Eye (tissue), 1 donor: ENCODE measurements around the gene HEXIM1.

Experiments used
- DNase-seq: peaks from one replicate; pipeline ENCODE4 v3.0.0-alpha.2; 2015

HEXIM1 gene

GRCh38 chr17:45147581-45148182, 593 bp upstream of the HEXIM1 start:
- DNase-seq: peak; percentile 98

DNA sequence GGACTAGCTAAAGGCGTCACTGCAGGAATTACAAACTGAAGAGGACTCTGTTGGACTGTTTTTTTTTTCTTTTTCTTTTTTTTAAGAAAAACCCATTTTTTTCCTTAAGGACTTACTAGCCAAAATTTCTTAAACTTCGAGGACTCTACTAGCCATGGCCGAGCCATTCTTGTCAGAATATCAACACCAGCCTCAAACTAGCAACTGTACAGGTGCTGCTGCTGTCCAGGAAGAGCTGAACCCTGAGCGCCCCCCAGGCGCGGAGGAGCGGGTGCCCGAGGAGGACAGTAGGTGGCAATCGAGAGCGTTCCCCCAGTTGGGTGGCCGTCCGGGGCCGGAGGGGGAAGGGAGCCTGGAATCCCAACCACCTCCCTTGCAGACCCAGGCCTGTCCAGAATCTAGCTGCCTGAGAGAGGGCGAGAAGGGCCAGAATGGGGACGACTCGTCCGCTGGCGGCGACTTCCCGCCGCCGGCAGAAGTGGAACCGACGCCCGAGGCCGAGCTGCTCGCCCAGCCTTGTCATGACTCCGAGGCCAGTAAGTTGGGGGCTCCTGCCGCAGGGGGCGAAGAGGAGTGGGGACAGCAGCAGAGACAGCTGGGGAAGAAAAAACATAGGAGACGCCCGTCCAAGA, 878 bp downstream of the HEXIM1 start:
- DNase-seq: peak; percentile 96

DNA sequence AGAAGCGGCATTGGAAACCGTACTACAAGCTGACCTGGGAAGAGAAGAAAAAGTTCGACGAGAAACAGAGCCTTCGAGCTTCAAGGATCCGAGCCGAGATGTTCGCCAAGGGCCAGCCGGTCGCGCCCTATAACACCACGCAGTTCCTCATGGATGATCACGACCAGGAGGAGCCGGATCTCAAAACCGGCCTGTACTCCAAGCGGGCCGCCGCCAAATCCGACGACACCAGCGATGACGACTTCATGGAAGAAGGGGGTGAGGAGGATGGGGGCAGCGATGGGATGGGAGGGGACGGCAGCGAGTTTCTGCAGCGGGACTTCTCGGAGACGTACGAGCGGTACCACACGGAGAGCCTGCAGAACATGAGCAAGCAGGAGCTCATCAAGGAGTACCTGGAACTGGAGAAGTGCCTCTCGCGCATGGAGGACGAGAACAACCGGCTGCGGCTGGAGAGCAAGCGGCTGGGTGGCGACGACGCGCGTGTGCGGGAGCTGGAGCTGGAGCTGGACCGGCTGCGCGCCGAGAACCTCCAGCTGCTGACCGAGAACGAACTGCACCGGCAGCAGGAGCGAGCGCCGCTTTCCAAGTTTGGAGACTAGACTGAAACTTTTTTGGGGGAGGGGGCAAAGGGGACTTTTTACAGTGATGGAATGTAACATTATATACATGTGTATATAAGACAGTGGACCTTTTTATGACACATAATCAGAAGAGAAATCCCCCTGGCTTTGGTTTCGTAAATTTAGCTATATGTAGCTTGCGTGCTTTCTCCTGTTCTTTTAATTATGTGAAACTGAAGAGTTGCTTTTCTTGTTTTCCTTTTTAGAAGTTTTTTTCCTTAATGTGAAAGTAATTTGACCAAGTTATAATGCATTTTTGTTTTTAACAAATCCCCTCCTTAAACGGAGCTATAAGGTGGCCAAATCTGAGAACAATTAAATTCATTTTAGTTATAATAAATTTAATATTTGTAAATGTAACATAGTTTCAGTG, 1.7 kb downstream of the HEXIM1 start:
- DNase-seq: peak; percentile 83

DNA sequence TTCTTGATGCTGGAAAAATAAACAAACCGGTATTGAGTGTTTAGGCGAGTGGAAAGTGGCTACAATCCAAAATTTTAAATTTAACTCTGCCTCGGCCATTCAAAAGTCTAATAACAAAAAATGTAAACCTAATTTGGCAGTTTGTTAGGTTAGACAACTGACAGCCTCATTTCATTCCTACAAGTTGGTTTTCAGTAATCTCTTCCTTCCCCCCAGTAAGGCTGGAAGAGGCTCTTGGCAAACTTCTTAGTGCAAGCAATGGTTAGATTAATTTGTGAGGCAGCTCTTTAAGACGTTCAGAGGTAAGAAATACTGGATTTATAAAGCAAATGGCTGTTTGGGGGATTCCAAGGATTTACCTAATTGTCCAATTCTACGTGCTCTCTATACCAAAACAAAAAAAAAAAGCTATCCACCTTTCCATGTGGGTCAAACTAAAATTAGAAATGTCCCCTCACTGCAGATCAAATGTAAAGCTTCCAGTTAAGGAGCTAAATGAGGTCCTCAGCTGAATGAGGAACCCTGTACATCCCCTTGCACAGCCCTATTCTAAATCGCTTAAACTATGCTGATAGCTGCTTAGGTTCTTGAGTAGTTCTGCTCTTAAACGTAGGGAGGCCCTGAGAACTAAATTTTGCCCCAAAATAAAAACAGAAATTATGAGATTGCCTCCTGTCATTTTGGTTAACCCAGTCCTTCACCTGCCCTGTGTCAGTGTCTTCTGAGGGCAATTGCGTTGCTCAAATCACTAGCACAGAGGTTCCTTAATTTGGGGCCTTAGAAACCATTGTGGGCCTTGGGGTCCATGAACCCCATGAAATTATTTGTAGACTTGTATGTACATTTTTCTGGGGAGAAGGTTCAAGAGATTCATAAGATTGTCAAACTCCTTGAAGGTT, 2.9 kb downstream of the HEXIM1 start:
- DNase-seq: peak; percentile 48

GRCh38 chr17:45155029-45155428, 6.8 kb downstream of the HEXIM1 start:
- no peak for DNase-seq

DNA sequence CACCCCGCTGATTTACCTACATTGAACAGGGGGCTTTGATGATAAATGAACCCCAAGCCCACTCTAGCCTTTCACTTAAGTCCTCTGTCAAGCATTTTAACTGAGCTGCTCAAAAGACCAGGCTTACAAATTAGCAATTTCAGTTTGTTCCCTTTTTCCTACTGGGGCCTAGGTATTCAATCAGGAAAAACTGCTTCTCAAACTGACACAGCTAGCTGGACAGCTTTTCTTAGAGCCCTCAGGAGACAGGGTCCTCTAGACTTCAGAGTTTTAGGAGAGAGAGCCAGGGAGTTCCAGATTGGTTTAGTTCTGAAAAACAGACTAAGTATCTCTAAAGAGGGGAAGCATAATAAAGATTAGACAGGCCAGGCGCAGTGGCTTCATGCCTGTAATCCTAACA, 7.2 kb downstream of the HEXIM1 start:
- no peak for DNase-seq

DNA sequence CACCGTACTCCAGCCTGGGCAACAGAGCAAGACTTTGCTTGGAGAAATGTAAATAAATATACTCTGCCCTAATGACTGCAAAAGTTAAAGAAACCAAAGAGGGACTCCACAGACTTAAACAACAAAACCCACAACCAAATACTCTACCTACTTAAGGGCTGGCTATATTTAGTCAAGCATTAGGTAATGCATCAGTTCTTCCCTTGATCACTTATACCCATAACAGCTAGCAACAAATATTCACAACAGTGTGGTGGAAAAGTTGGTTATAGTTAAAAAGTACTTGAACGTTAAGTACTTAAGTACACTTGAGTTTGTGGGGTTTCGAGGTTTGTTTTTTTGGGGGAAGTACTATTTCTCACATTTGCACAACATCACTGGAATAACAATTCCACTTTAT, 8.0 kb downstream of the HEXIM1 start:
- no peak for DNase-seq

DNA sequence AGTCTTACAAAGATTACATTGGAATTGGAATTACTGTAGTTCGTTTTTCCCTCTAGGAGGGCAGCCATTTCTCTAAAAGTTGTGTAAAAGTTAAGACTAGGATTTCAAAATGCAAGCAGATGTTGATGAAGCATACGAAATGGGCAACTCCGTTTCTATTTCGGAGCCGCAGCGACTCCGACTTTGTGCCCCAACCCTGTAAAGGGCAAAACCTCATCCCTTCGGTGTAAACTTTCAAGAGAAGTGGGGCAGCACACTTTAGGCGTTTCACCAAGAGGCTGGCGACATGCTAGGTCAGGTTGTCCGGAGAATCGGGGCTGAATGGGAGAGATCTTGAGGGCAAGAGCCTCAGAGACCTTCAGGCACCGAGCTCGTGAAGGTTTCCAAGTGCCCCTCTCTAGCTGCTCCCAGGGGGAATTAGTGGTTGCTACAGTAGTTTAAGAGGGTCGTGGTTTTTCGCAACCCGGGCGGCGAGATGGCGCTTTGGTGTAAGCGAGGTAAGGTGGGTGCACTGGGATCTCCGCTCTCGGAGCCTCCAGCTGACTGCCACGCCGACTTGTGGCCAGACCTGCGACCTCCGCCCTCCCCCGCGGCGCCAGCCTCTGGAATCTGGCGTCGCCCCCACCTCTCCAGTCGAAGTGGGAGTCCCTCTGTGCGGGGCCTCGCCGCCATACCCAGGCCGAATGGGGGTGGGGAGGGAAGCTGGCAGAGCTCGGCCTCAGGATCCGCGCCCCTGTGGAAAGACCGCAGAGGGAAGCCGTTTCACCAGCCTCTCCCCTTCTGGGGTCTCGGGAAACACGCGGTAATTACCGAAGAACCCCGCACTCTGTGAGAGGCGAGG, 12.4 kb downstream of the HEXIM1 start:
- peak; percentile 94 for DNase-seq

DNA sequence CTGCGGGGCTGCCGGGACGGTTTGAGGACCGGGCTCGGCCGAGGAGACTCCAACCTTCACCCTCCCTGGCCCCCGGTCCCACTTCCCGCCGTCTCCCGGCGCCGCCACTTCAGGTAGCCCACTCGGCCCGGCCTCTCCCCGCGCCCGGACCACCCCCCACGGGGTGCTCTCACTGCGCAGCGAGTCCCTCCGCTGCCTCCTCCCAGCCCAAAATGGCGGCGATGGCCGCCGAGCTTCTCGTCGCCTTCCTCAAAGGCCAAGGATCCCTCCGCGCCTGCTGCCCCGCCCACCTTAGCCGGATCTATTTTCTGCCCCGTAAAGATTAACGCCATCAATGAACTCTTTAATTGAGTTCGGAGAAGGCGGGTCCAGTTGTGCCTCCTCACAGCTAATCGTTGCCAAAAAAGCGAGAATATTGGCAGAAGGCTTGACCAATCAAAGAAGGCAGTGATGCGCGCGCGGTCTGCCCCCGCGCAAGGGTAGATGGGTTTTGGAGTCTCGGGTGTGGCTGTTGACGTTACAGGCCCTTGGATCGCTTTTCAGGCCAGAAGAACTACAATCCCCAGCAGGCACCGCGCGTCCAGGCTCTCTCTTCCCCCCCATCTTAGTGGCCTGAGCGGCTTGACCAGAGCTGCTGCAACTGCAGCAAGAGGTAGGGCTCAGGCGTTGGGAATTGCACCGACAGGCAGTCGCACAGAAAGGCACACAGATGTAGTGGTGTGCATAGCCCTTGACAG, 13.2 kb downstream of the HEXIM1 start, which contains the start of gene HEXIM2:
TSS of gene HEXIM2 (plus strand) at position 588 of the 737 bp plus-strand sequence. CDS start 919 bp downstream, outside the sequence.
- peak; percentile 100 for DNase-seq

DNA sequence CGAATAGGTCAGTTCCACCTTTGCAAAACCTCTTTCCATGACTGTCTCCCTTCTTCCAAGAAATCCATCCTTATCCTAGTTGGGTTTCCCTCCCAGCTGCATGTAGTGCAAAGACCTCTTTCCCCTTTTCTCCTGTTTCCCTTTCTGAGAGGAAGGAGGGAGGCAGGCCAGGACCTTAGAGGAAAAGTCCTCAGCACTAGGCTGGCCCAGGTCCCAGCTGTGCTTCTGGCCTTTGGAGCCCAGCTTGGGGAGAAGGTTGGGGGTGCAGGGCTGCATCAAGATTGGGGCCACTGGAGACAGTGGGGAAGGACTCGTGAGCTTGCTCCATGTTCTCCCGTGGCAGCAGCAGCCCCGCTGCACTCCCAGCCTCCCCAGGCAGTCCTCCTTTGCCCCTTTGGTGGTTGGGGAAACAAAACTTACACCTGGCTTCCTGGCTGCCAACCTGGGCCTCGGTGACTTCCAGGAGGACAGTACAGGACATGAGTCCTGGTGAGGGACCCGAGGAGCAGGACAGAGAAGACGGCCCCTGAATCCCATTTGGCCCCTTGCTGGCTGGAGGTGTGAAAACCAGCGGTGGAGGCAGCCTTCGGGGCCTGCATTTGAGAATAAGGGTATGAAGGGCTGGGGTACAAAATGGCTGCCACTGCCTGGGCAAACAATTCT, 13.9 kb downstream of the HEXIM1 start:
- DNase-seq: no peak

DNA sequence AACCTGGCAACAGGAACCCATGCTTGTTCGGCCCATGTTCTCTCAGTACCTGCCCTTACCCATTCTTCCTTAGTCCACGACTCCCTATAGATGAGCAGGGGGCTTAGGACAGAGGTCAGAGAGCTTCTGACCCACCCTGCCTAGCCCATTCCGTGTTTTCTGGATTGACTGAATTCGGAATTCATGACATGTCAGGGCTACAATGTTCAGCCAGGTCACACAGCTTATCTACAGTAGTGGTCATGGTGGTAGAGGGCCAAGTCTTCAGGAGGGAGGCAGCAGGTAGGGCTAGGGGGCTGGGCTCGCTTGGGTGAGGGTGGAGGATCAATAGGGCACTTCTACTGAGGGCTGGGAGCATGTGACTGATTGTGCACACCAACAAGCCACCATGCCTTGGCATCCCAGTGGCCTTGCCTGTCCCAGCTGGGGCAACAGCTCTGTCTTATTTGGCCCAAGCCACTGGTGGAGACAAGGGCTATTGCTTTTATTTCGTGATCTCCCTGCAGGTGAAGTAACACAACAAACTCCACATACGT, 16.5 kb downstream of the HEXIM1 start:
- DNase-seq: no peak

DNA sequence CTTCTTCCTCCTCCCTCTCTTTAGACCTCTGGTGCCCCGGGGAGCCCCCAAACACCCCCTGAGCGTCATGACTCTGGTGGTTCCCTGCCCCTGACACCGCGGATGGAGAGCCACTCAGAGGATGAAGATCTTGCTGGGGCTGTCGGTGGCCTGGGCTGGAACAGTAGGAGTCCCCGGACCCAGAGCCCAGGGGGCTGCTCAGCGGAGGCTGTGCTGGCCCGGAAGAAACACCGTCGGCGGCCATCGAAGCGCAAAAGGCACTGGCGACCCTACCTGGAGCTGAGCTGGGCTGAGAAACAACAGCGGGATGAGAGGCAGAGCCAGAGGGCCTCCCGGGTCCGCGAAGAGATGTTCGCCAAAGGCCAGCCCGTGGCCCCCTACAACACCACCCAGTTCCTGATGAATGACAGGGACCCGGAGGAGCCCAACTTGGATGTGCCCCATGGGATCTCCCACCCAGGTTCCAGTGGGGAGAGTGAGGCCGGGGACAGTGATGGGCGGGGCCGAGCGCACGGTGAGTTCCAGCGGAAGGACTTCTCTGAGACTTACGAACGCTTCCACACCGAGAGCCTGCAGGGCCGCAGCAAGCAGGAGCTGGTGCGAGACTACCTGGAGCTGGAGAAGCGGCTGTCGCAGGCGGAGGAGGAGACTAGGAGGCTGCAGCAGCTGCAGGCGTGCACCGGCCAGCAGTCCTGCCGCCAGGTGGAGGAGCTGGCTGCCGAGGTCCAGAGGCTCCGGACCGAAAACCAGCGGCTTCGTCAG, 20.9 kb downstream of the HEXIM1 start:
- no peak for DNase-seq

DNA sequence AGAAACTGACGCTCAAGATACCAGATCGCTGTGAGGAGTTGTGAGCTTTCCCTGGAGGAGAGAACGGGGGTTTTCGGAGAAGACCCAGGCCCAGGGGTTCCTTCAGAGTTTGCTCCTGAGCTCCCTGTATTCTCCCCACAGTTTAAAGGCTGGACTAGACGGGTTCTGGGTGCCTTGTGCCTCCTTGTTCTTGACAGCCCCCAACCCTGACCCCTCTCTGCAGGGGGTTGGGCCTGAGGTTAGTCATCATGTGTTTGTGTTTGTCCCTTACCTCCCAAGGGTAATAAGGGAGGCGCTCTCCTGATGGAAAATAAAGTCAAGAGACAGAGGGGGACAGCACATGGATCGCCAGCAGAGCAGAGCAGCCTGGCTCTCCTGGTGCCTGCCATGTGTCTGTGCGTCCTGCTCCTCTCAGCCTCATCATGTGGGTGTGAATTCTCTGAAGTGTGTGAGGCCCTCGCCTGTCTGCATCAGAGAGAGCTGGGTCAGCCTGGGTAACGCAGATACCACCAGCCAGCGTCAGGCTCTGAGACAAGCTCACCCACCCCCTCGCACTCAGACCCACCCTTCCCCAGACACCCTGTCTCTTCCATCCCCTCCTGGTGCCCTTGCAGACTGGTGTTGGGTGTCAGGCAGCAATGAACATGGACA, 22.1 kb downstream of the HEXIM1 start:
- DNase-seq: no peak

DNA sequence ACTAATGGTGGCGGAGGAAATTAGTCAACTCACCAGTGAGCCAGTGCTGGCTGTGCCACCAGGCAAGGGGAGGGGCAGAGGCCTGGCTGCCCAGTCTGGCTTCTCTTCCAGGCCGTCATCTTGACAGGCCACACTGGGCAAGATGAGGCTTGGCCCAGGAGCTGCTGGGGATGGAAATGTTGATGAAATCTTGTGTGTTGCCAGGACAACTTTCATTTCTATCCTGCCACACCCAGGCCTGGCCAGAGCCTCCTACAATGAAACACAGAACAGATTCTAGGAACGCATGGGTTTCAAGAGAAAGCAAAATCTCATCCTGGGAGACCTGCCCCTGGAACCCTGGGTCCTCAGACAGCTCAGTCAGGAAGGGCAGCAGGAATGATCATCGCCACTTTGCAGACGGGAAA, 22.7 kb downstream of the HEXIM1 start:
- DNase-seq: peak; percentile 61

- DNase-seq: peak; percentile 91
These were observed 23.3 kb downstream of the HEXIM1 start for GRCh38 chr17:45171338-45172231.

GRCh38 chr17:45172232-45172540, 23.9 kb downstream of the HEXIM1 start:
- DNase-seq: no peak

GRCh38 chr17:45172541-45173286, 24.4 kb downstream of the HEXIM1 start:
- peak; percentile 93 for DNase-seq
